ENCODE results near the gene SLC41A3.

The SLC41A3 gene

DNA sequence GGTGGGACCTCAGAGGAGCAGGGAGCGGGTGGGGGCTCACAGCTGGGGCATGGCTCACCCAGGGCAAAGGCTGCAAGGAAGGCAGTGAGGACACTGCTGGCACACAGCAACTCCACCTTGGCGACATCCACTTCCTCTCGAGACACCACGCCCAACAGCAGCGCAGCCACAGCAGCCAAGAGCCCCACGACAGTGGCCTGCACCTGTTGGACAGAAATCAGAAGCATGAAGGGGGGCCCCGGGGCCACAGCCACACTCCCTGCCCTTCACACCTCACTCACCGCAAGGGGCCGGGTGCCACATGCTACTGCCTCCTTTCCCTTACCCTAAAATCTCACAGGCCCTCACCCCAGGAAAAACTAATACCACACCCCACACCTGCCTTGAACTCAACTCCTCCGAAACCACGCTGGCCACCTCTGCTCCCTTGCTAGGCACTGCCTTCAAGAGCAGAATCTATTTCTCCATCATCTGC lies 57.6 kb downstream of the SLC41A3 start:
- TF ChIP-seq, protein P1, sequence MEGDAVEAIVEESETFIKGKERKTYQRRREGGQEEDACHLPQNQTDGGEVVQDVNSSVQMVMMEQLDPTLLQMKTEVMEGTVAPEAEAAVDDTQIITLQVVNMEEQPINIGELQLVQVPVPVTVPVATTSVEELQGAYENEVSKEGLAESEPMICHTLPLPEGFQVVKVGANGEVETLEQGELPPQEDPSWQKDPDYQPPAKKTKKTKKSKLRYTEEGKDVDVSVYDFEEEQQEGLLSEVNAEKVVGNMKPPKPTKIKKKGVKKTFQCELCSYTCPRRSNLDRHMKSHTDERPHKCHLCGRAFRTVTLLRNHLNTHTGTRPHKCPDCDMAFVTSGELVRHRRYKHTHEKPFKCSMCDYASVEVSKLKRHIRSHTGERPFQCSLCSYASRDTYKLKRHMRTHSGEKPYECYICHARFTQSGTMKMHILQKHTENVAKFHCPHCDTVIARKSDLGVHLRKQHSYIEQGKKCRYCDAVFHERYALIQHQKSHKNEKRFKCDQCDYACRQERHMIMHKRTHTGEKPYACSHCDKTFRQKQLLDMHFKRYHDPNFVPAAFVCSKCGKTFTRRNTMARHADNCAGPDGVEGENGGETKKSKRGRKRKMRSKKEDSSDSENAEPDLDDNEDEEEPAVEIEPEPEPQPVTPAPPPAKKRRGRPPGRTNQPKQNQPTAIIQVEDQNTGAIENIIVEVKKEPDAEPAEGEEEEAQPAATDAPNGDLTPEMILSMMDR (IDR thresholded peaks at IDR 0.05; ENCODE audit: insufficient read depth, low read length, missing control alignments): no peak
- ChIA-PET CTCF (no interaction called here), POLR2A (no interaction called here)
- H3K4me3 ChIP-seq (ENCODE audit: low read depth, low read length): no peak overlapping the region
- no peak for DNase-seq (ENCODE audit: low read depth, low spot score)

DNA sequence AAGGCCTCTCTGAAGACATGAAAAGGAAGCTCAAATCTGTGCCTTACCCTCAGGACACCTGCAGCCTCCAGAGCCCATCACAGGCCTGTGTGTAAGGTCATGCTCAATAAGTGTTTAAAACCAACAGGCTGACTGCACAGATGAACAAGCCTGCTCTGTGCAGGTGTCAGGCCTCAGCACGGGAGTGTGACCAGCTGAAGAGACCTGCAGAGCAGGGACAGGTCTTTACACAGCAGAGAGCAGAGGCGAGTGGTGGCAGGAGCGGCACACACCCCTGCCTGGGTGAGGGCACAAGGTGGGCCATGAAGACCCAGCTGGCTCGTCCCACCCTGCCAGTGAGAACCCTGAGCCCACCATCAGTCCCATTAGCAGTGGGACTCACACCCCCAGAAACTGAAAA lies 58.1 kb downstream of the SLC41A3 start:
- no peak overlapping the region for H3K4me3 ChIP-seq (ENCODE audit: low read depth, low read length)
- DNase-seq (ENCODE audit: low read depth, low spot score): no peak
- ChIA-PET CTCF (no interaction called here), POLR2A (no interaction called here)
- TF ChIP-seq, protein P1 (IDR thresholded peaks at IDR 0.05; ENCODE audit: insufficient read depth, low read length, missing control alignments): no peak

DNA sequence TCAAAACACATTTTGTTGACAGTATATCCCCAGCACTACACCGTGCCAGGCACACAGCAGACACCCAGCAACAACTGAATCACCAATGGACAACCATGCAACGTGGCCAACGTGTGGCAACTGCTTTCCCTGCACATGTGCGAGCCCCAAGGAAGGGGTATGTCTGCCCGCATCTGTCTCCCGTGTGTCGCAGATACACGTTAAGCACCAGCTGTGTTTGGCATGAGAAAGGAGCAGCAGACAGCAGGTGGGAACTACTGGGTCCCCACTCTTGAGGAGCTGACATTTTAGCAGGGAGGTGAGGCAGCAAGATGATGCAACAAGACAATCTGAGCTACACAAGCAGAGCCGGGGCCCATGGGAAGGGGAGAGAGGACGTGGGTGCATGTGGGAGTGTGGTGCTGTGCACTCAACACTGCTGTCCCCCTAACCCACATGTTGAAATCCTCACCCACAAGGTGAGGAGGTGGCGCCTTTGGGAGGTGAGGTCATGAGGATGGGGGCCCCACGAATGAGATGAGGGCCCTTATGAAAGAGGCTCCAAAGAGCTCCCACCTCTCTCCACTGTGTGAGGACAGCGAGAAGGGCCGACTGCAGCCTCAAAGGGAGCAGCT lies 58.7 kb downstream of the SLC41A3 start:
- ChIA-PET POLR2A (no interaction called here), CTCF (no interaction called here)
- H3K4me3 ChIP-seq (ENCODE audit: low read depth, low read length): no peak overlapping the region
- TF ChIP-seq, protein P1 (IDR thresholded peaks at IDR 0.05; ENCODE audit: insufficient read depth, low read length, missing control alignments): no peak
- no peak for DNase-seq (ENCODE audit: low read depth, low spot score)

DNA sequence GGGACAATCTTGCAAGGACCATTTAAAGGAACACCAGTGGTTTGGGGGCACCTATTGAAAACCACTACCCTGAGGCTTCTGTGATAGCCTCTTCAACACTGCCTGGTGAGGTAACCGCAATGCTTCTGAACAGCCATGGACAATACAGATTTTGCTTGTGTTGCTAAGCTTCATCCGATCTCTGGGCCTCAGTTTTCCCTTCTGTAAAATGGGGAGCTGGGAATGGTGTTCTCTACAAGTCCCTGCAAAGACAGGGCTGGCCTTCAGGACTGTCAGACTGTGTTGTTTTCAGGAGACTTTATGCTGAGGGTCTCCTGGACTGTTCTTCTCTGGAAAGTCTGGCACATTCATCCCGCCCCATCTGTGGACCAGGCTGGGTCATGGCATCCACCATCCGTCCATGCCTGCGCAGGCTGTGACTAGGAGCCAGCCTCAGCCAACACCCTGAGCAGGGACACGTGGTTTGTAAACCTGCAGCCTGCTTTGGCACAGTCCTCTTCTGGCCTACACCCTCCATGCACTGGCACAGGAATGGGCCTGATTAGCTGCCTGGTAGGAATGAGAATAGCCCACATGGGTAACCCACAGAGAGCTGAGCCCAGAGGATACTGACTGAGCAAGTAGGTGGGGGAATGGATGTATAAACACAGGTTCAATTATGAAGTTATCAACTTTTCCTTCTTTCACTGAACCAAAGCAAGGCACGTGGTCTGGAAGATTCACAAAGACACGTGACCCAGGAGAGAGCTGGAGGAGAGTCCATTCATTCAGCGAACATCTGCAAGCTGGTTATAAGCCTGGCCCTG lies 59.7 kb downstream of the SLC41A3 start:
- ChIA-PET POLR2A (no interaction called here), CTCF (interaction anchor here (1.3 kb wide), 1 partner anchor 52 kb away, joined by 3 read pairs; no protein-coding TSS in a partner anchor)
- H3K4me3 ChIP-seq (ENCODE audit: low read depth, low read length): no peak overlapping the region
- DNase-seq (ENCODE audit: low read depth, low spot score): no peak
- TF ChIP-seq, protein P1 (IDR thresholded peaks at IDR 0.05; ENCODE audit: insufficient read depth, low read length, missing control alignments): no peak

DNA sequence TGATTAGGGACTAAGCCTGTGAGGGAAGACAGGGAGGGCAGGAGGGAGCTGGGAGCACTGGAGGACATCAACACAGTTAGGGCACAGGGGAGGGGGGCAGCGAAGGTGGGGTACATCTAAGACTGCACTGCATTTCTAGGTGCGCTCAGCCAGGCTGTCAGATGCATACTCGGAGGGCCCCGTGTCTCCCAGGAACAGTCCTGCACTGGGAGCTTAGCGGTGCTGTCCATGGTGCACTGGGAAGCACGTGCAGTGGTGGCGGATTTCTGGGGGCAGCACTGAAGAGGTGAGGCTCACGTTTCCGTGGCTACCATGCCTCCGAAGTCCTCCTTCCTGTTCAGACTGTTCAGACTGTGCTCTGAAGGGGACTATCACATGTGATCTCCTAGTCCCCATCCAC lies 60.5 kb downstream of the SLC41A3 start:
- ChIA-PET POLR2A (no interaction called here), CTCF (interaction anchor here (1.3 kb wide), 1 partner anchor 51 kb away, joined by 3 read pairs; no protein-coding TSS in a partner anchor)
- TF ChIP-seq, protein P1 (IDR thresholded peaks at IDR 0.05; ENCODE audit: insufficient read depth, low read length, missing control alignments): no peak

DNA sequence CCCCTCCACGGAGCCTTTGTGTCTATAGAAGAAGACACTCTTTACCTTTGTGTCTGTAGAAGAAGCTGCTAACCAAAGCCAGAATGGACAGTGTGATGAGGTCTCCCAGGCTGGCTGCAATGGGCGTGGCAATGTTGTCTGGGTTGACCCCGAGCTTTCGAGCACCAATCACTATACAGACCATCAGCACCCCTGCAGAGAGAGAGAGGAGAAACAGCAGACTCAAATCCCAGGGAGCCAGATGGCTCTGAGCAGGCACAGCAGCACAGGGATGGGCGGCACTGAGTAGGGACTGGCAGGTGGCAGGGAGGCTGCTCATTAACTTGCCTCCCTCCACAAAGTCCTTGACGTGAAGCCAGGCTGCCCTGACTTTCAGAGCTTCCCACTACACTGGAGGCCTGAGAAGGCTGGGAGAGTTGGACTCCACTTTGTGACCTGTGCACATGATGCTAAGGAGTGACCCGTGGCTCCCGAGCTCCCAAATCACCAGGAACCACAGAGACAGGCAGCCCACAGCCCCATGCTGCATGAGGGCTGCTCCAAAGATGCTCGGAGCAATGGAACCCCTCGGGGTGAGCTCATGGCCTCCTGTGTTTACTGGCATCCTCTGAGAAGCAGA lies 61.1 kb downstream of the SLC41A3 start:
- DNase-seq (ENCODE audit: low read depth, low spot score): no peak
- POLR2A ChIA-PET: no interaction called here
- CTCF ChIA-PET: interaction anchor here (1.3 kb wide), 1 partner anchor 50 kb away, joined by 3 read pairs; no protein-coding TSS in a partner anchor
- no peak overlapping the region for H3K4me3 ChIP-seq (ENCODE audit: low read depth, low read length)
- TF ChIP-seq, protein P1 (IDR thresholded peaks at IDR 0.05; ENCODE audit: insufficient read depth, low read length, missing control alignments): no peak

More for the DNA sequence above, 60.5 kb downstream of the SLC41A3 start:
- H3K4me3 ChIP-seq (ENCODE audit: low read depth, low read length): no peak overlapping the region
- no peak for DNase-seq (ENCODE audit: low read depth, low spot score)

Data from AG04449 (cell line).